A549 (cell line): ENCODE data around the gene FBN3. TPM values are rescaled to one million over a fixed set of nuclear protein-coding genes. Genes with fewer than 3 reads are reported as not detected.
A peak's percentile ranks its signal among the peaks of the same experiment; 100 is the strongest.

Experiments
- ATAC-seq, 2 experiments: fragments of 200-7000 bp in 1 of 2; fragments of >200 bp in 1 of 2; cut with Nextera tagmentation in 1 of 2; cut with Tn5 transposase in 1 of 2; 3 replicates each; pipeline versions ENCODE4 v1.8.0 to v1.9.1; 2018 to 2020; ENCODE audit warnings: mild to moderate bottlenecking in 1 of 2, moderate library complexity in 1 of 2
- CTCF ChIA-PET: fragments of 300-600 bp; sonication (Branson Sonifier 250); formaldehyde crosslinking; extraction: SDS; loops from one replicate; lab custom pipeline; 2021; ENCODE audit warnings: antibody characterized with exemption, inconsistent platforms; lab: Yijun Ruan, JAX
- POLR2A ChIA-PET: fragments of 350-600 bp; formaldehyde crosslinking; extraction: SDS; loops from one replicate; lab custom pipeline; 2021; ENCODE audit warnings: antibody characterized with exemption, inconsistent platforms; lab: Yijun Ruan, JAX
- DNase-seq, 2 experiments: peaks; one replicate each; pipeline versions ENCODE4 v3.0.0 to v3.0.0-alpha.2; 2011 to 2016; ENCODE audit warnings: low read depth in 1 of 2, low spot score in 1 of 2
- FAIRE-seq: peaks from 2 replicates; lab custom pipeline; 2011; peaks lifted over from hg19 to GRCh38; lab: Jason Lieb, UNC
- H3K27ac ChIP-seq, 2 experiments: fragments of >200 bp; sonication (Bioruptor Twin); formaldehyde crosslinking; 3 replicates each; pipeline ENCODE4 v1.5.1; 2016 to 2017
- H3K4me1 ChIP-seq: fragments of >200 bp; sonication (Bioruptor Twin); formaldehyde crosslinking; 3 replicates; pipeline ENCODE4 v1.6.1; 2016
- H3K4me2 ChIP-seq: fragments of >200 bp; sonication (Bioruptor Twin); formaldehyde crosslinking; 3 replicates; pipeline ENCODE4 v1.6.1; 2016
- H3K4me3 ChIP-seq: fragments of >200 bp; sonication (Bioruptor Twin); formaldehyde crosslinking; 3 replicates; pipeline ENCODE4 v1.5.1; 2016
- H3K9me3 ChIP-seq: fragments of >200 bp; sonication (Bioruptor Twin); formaldehyde crosslinking; 3 replicates; pipeline ENCODE4 v1.6.1; 2016
- ATOH8 ChIP-seq: fragments of 250-450 bp; sonication (Bioruptor Pico); IDR thresholded peaks from 2 replicates; pipeline ENCODE4 v1.5.0; 2020; ENCODE audit warnings: low read depth, mild to moderate bottlenecking, moderate library complexity
- CHD2 ChIP-seq: fragments of 150-350 bp; IDR thresholded peaks from 2 replicates; pipeline ENCODE4 v1.6.1; 2014; ENCODE audit warnings: low read length; ENCODE audit not compliant: partially characterized antibody
- CHD4 ChIP-seq: fragments of 200-600 bp; sonication (generic); IDR thresholded peaks from 2 replicates; pipeline ENCODE4 v1.6.1; 2016; ENCODE audit warnings: antibody characterized with exemption, mild to moderate bottlenecking, borderline replicate concordance
- CTCF ChIP-seq: fragments of >200 bp; sonication (Bioruptor Twin); formaldehyde crosslinking; IDR thresholded peaks from 3 replicates; pipeline ENCODE4 v1.5.1; 2016
- EHF ChIP-seq: fragments of 250-450 bp; sonication (Bioruptor Pico); IDR thresholded peaks from 2 replicates; pipeline ENCODE4 v1.5.0; 2020; ENCODE audit warnings: mild to moderate bottlenecking
- EHMT2 ChIP-seq: fragments of 200-600 bp; sonication (generic); IDR thresholded peaks from 2 replicates; pipeline ENCODE4 v1.6.1; 2016; ENCODE audit warnings: antibody characterized with exemption, low read depth, mild to moderate bottlenecking, moderate library complexity
- EP300 ChIP-seq, 2 experiments: fragments of >200 bp; sonication (Bioruptor Twin); formaldehyde crosslinking; IDR thresholded peaks; 2 replicates in 1 of 2; 3 replicates in 1 of 2; pipeline ENCODE4 v1.6.1; 2016 to 2017
- ESRRA ChIP-seq: fragments of 150-350 bp; IDR thresholded peaks from 2 replicates; pipeline ENCODE4 v1.6.1; 2014; ENCODE audit warnings: mild to moderate bottlenecking, low read length, borderline replicate concordance
- FOSB ChIP-seq: fragments of 250-450 bp; sonication (Bioruptor Pico); IDR thresholded peaks from 2 replicates; pipeline ENCODE4 v1.5.0; 2020; ENCODE audit warnings: mild to moderate bottlenecking, moderate library complexity
- FOSL2 ChIP-seq, 2 experiments: fragments of 450-650 bp in 1 of 2; fragments of >200 bp in 1 of 2; sonication (Bioruptor Twin) in 1 of 2; formaldehyde crosslinking; IDR thresholded peaks; 2 replicates each; pipeline versions ENCODE4 v1.5.0 to v1.6.1; 2016 to 2020; ENCODE audit warnings: mild to moderate bottlenecking in 1 of 2, moderate library complexity in 1 of 2
- FOXS1 ChIP-seq: fragments of 250-450 bp; sonication (Bioruptor Pico); IDR thresholded peaks from 2 replicates; pipeline ENCODE4 v1.5.0; 2020; ENCODE audit warnings: mild to moderate bottlenecking, moderate library complexity
- HDAC2 ChIP-seq: fragments of 200-600 bp; sonication (generic); IDR thresholded peaks from 2 replicates; pipeline ENCODE4 v1.6.1; 2016
- HEYL ChIP-seq: fragments of 250-450 bp; sonication (Bioruptor Pico); IDR thresholded peaks from 2 replicates; pipeline ENCODE4 v1.8.0; 2021; ENCODE audit warnings: mild to moderate bottlenecking, moderate library complexity
- HOXA7 ChIP-seq: fragments of 250-450 bp; sonication (Bioruptor Pico); IDR thresholded peaks from 2 replicates; pipeline ENCODE4 v1.5.0; 2020; ENCODE audit warnings: mild to moderate bottlenecking, moderate library complexity
- HOXB13 ChIP-seq: fragments of 250-450 bp; sonication (Bioruptor Pico); IDR thresholded peaks from 2 replicates; pipeline ENCODE4 v1.5.0; 2020; ENCODE audit warnings: low read depth, mild to moderate bottlenecking, moderate library complexity
- JUN ChIP-seq, 2 experiments: fragments of >200 bp; sonication (Bioruptor Twin); formaldehyde crosslinking; IDR thresholded peaks; 2 replicates in 1 of 2; 3 replicates in 1 of 2; pipeline ENCODE4 v1.6.1; 2016 to 2017
- JUNB ChIP-seq: fragments of >200 bp; sonication (Bioruptor Twin); formaldehyde crosslinking; IDR thresholded peaks from 2 replicates; pipeline ENCODE4 v1.6.1; 2016
- NFE2L2 ChIP-seq: fragments of 150-350 bp; conservative IDR thresholded peaks from 2 replicates; pipeline ENCODE4 v1.6.1; 2014; ENCODE audit warnings: low read length
- NR3C1 ChIP-seq: fragments of >200 bp; sonication (Bioruptor Twin); formaldehyde crosslinking; IDR thresholded peaks from 3 replicates; pipeline ENCODE4 v1.6.1; 2017
- RFX5 ChIP-seq: fragments of 450-650 bp; IDR thresholded peaks from 2 replicates; pipeline ENCODE4 v1.7.1; 2014; ENCODE audit warnings: antibody characterized with exemption, mild to moderate bottlenecking, moderate library complexity
- SREBF2 ChIP-seq: fragments of 450-650 bp; IDR thresholded peaks from 2 replicates; pipeline ENCODE4 v1.6.1; 2014; ENCODE audit warnings: mild to moderate bottlenecking, moderate library complexity
- TP53 ChIP-seq: fragments of 250-450 bp; sonication (Bioruptor Pico); IDR thresholded peaks from 2 replicates; pipeline ENCODE4 v1.5.0; 2021; ENCODE audit warnings: mild to moderate bottlenecking, moderate library complexity
- USF2 ChIP-seq: fragments of 450-650 bp; IDR thresholded peaks from 2 replicates; pipeline ENCODE4 v1.6.1; 2014; ENCODE audit warnings: antibody characterized with exemption
- ZFP36 ChIP-seq: fragments of 450-650 bp; IDR thresholded peaks from 2 replicates; pipeline ENCODE4 v1.6.1; 2014; ENCODE audit warnings: borderline replicate concordance; ENCODE audit not compliant: partially characterized antibody
- ZNF302 ChIP-seq: fragments of 250-450 bp; sonication (Bioruptor Pico); IDR thresholded peaks from 2 replicates; pipeline ENCODE4 v1.9.0; 2021; ENCODE audit warnings: inconsistent platforms, mild to moderate bottlenecking, moderate library complexity
- WGBS: methylation state at CpG from one replicate; pipeline ENCODE4 v1.1.6; 2017; ENCODE audit errors: missing lambda C conversion rate; 5-methylcytosine and 5-hydroxymethylcytosine counted together
- polyA plus RNA-seq, 4 experiments: library from polyadenylated mRNA; depleted of rRNA in 3 of 4; stranded (reverse); fragments of >200 nt; fragmentation: RNase III in 1 of 4; extraction: RNeasy Plus Mini Kit Qiagen cat#74134 plus additional on column Dnase treatment in 1 of 4; gene quantifications; 2 replicates in 3 of 4; 3 replicates in 1 of 4; pipeline ENCODE4 v1.2.3, GENCODE V29; 2011 to 2017

Gene FBN3
- polyA plus RNA-seq, 2 of the 4 experiments (the other 2 are of a cell fraction) = not detected

- TF ChIP-seq ATOH8 (CRISPR knock-in tag) = no peak
- TF ChIP-seq JUN (IDR thresholded peaks at IDR 0.05) = no peak
- no peak for TF ChIP-seq HEYL
- no peak for TF ChIP-seq SREBF2
- no peak for TF ChIP-seq TP53 (CRISPR knock-in tag)
- no peak for TF ChIP-seq EHMT2
- TF ChIP-seq HDAC2 = no peak
- TF ChIP-seq FOSB = no peak
- no peak for TF ChIP-seq ZFP36
- TF ChIP-seq NFE2L2 = no peak
- TF ChIP-seq CHD2 = no peak
- TF ChIP-seq RFX5 = no peak
- no peak for TF ChIP-seq CTCF
- no peak for TF ChIP-seq ESRRA
- TF ChIP-seq, all 56 proteins: peak for 0
- H3K4me3 ChIP-seq = no peak overlapping the region
- H3K4me2 ChIP-seq = no peak overlapping the region
- POLR2A ChIA-PET = no interaction called here
- DNase-seq (no peak), ATAC-seq (peak; percentile 44 to 68; a peak in 5 of 6 replicates), FAIRE-seq (no peak)
- no peaks in the 10 kb centered on the region for H3K4me1 ChIP-seq
- no peak overlapping the region for H3K27ac ChIP-seq
- CTCF ChIA-PET = no interaction called here
- H3K9me3 ChIP-seq = no peaks in the 10 kb centered on the region
- 26% methylated on average over 14 of the region's 20 CpGs for WGBS
These were observed 16.4 kb downstream of the FBN3 start for GRCh38 chr19:8132858-8133458.

GRCh38 chr19:8131517-8131916 is 17.9 kb downstream of the FBN3 start:
- CTCF ChIA-PET = interaction anchor here (1.1 kb wide), 1 partner anchor 23 kb away, joined by 3 read pairs; no protein-coding TSS in a partner anchor
- DNase-seq (no peak), ATAC-seq (no peak), FAIRE-seq (no peak)
- Histone ChIP-seq H3K9me3 (no peaks in the 10 kb centered on the region), H3K27ac (no peak overlapping the region), H3K4me2 (no peak overlapping the region), H3K4me3 (no peak overlapping the region), H3K4me1 (no peaks in the 10 kb centered on the region)
- POLR2A ChIA-PET = no interaction called here
- TF ChIP-seq HOXB13 (CRISPR knock-in tag) = no peak
- no peak for TF ChIP-seq HDAC2
- no peak for TF ChIP-seq RFX5
- WGBS = 80% methylated on average over 19 of the region's 26 CpGs

GRCh38 chr19:8129061-8129618 is 20.3 kb downstream of the FBN3 start:
- no peaks in the 10 kb centered on the region for H3K9me3 ChIP-seq
- no peak for DNase-seq
- POLR2A ChIA-PET = no interaction called here
- 23% methylated on average over 7 of the region's 20 CpGs for WGBS
- H3K4me3 ChIP-seq = no peak overlapping the region
- H3K4me1 ChIP-seq = no peaks in the 10 kb centered on the region
- no peak overlapping the region for H3K4me2 ChIP-seq
- H3K27ac ChIP-seq = no peak overlapping the region
- TF ChIP-seq HDAC2 (no peak), USF2 (no peak), EP300 (IDR thresholded peaks at IDR 0.05) (no peak), JUNB (no peak), FOSB (no peak), RFX5 (no peak), CHD4 (no peak), FOSL2 (IDR thresholded peaks at IDR 0.05) (no peak), FOSL2 (CRISPR knock-in tag; IDR thresholded peaks at IDR 0.05) (no peak), FOXS1 (CRISPR knock-in tag) (no peak), CTCF (no peak), EHF (CRISPR knock-in tag) (no peak), NR3C1 (no peak), ZNF302 (CRISPR knock-in tag) (no peak), HOXA7 (CRISPR knock-in tag) (no peak)
- TF ChIP-seq, all 56 proteins: peak for 0
- FAIRE-seq (no peak), ATAC-seq (no peak)
- CTCF ChIA-PET = no interaction called here
